Caco-2 (cell line): ENCODE data around the gene UCHL1. TPM values are rescaled to one million over a fixed set of nuclear protein-coding genes. Genes with fewer than 3 reads are reported as not detected.

Source experiments
- BruUV-seq: library from RNA; stranded (reverse); fragments of 400-500 nt; replicated peaks from 2 replicates; lab custom pipeline; 2021; lab: Mats Ljungman, UMichigan
- CTCF ChIA-PET: fragments of 300-600 bp; sonication (Branson Sonifier 250); formaldehyde crosslinking; loops from one replicate; lab custom pipeline; 2022; ENCODE audit warnings: antibody characterized with exemption; lab: Charles Lee
- POLR2A ChIA-PET: fragments of 300-600 bp; sonication (Branson Sonifier 250); formaldehyde crosslinking; loops from one replicate; lab custom pipeline; 2022; ENCODE audit warnings: antibody characterized with exemption; lab: Charles Lee
- DNase-seq, 2 experiments: peaks; one replicate each; pipeline versions ENCODE4 v3.0.0 to v3.0.0-alpha.2; 2020 to 2022
- H3K27me3 ChIP-seq: replicated peaks from 2 replicates; pipeline ENCODE4 v1.6.0; 2011; ENCODE audit warnings: low read length; ENCODE audit not compliant: control insufficient read depth, insufficient read depth
- H3K36me3 ChIP-seq: 2 replicates; pipeline ENCODE4 v1.5.1; 2011; ENCODE audit warnings: low read length; ENCODE audit not compliant: control insufficient read depth, insufficient read depth
- H3K4me1 ChIP-seq: fragments of 250-450 bp; sonication (Bioruptor Pico); 2 replicates; pipeline ENCODE4 v1.5.1; 2020; ENCODE audit warnings: mild to moderate bottlenecking
- H3K4me3 ChIP-seq: 2 replicates; pipeline ENCODE4 v1.5.1; 2011; ENCODE audit warnings: low read depth, mild to moderate bottlenecking, control low read depth, low read length
- H3K9me3 ChIP-seq: fragments of 250-450 bp; sonication (Bioruptor Pico); 2 replicates; pipeline ENCODE4 v1.5.1; 2020; ENCODE audit warnings: mild to moderate bottlenecking, moderate library complexity
- H3K27ac Mint-ChIP-seq: one replicate; pipeline ENCODE4 v1.8.0; 2022; ENCODE audit warnings: mixed read lengths; ENCODE audit not compliant: unreplicated experiment
- H3K27me3 Mint-ChIP-seq: one replicate; pipeline ENCODE4 v1.8.0; 2022; ENCODE audit warnings: mixed read lengths; ENCODE audit not compliant: insufficient read depth, unreplicated experiment
- H3K36me3 Mint-ChIP-seq: one replicate; pipeline ENCODE4 v1.8.0; 2022; ENCODE audit warnings: mild to moderate bottlenecking, mixed read lengths; ENCODE audit not compliant: insufficient read depth, unreplicated experiment
- H3K4me1 Mint-ChIP-seq: one replicate; pipeline ENCODE4 v1.8.0; 2022; ENCODE audit warnings: low read depth, mixed read lengths; ENCODE audit not compliant: unreplicated experiment
- H3K4me3 Mint-ChIP-seq: one replicate; pipeline ENCODE4 v1.8.0; 2022; ENCODE audit warnings: mild to moderate bottlenecking, moderate library complexity, mixed read lengths; ENCODE audit not compliant: unreplicated experiment
- H3K9me3 Mint-ChIP-seq: one replicate; pipeline ENCODE4 v1.8.0; 2022; ENCODE audit warnings: mixed read lengths; ENCODE audit not compliant: unreplicated experiment
- CTCF ChIP-seq, 2 experiments: fragments of 200-600 bp in 1 of 2; IDR thresholded peaks; 1 replicate in 1 of 2; 2 replicates in 1 of 2; pipeline versions ENCODE4 v1.5.1 to v1.8.0; 2011 to 2022; ENCODE audit warnings: antibody characterized with exemption in 1 of 2, control low read depth in 1 of 2, inconsistent platforms in 1 of 2, low read depth in 1 of 2, low read length in 1 of 2, mild to moderate bottlenecking in 1 of 2, moderate library complexity in 1 of 2; ENCODE audit not compliant: insufficient read depth in 1 of 2, severe bottlenecking in 1 of 2, unreplicated experiment in 1 of 2
- intact Hi-C: fragments of 100-400 bp; cut with micrococcal nuclease; formaldehyde crosslinking; loops from one replicate; pipeline ENCODE4 v1.10.0; 2022; ENCODE audit not compliant: unreplicated experiment
- total RNA-seq: library from RNA; stranded (reverse); gene quantifications from 2 replicates; pipeline ENCODE4 v1.2.3, GENCODE V29; 2022

UCHL1 gene
- total RNA-seq, 1 experiment from 2014 or later = 233 TPM

DNA sequence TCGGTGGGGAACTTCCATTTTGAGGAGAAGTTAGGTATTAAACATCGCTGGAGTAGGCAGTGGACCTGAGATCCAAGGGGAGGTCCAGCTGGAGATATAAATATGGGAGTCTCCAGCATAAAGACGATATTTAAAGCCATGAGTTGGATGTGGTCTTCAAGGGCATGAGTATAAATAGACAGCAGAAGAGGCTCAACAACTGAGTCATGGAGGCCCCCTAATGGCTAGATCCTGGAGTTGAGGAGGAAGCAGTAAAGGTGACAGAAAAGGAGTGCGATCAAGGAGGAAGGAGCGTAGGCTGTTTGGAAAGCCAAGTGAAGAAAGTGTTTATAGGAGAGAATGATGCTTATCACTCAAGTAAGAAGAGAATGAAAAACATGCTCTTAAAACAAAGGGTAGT lies 24.3 kb upstream of the UCHL1 start:
- H3K4me3 Mint-ChIP-seq = no peak overlapping the region
- TF ChIP-seq CTCF (IDR thresholded peaks at IDR 0.05; ENCODE audit: insufficient read depth in 1 of 2, low read depth in 1 of 2, low read length in 1 of 2, severe bottlenecking in 1 of 2, unreplicated experiment in 1 of 2) = no peak
- Histone ChIP-seq H3K9me3 (no peaks in the 10 kb centered on the region), H3K36me3 (no peaks in the 10 kb centered on the region), H3K27me3 (no peaks in the 10 kb centered on the region), H3K4me3 (no peak overlapping the region), H3K4me1 (no peaks in the 10 kb centered on the region)
- no TSS peak for BruUV-seq
- no peaks in the 10 kb centered on the region for H3K27me3 Mint-ChIP-seq
- ChIA-PET POLR2A (no interaction called here), CTCF (no interaction called here)
- no peak overlapping the region for H3K27ac Mint-ChIP-seq
- DNase-seq = no peak
- intact Hi-C loops = no loop called here
- no peaks in the 10 kb centered on the region for H3K36me3 Mint-ChIP-seq
- peaks cover 8% of the 10 kb centered on the region for H3K4me1 Mint-ChIP-seq
- H3K9me3 Mint-ChIP-seq = no peaks in the 10 kb centered on the region

GRCh38 chr4:41232856-41233255 lies 23.9 kb upstream of the UCHL1 start:
- H3K9me3 Mint-ChIP-seq = no peaks in the 10 kb centered on the region
- H3K36me3 ChIP-seq = no peaks in the 10 kb centered on the region
- no TSS peak for BruUV-seq
- no peak for DNase-seq
- no peaks in the 10 kb centered on the region for H3K27me3 ChIP-seq
- no peaks in the 10 kb centered on the region for H3K9me3 ChIP-seq
- H3K27ac Mint-ChIP-seq = no peak overlapping the region
- intact Hi-C loops = no loop called here
- H3K4me1 ChIP-seq = no peaks in the 10 kb centered on the region
- TF ChIP-seq CTCF (IDR thresholded peaks at IDR 0.05; ENCODE audit: insufficient read depth in 1 of 2, low read depth in 1 of 2, low read length in 1 of 2, severe bottlenecking in 1 of 2, unreplicated experiment in 1 of 2) = no peak
- POLR2A ChIA-PET = no interaction called here
- H3K4me3 Mint-ChIP-seq = no peak overlapping the region
- CTCF ChIA-PET = no interaction called here
- H3K4me1 Mint-ChIP-seq = peaks cover 8% of the 10 kb centered on the region
- H3K27me3 Mint-ChIP-seq = no peaks in the 10 kb centered on the region
- no peak overlapping the region for H3K4me3 ChIP-seq
- no peaks in the 10 kb centered on the region for H3K36me3 Mint-ChIP-seq

- Mint-ChIP-seq H3K27me3 (no peaks in the 10 kb centered on the region), H3K27ac (no peak overlapping the region), H3K4me1 (peaks cover 8% of the 10 kb centered on the region), H3K36me3 (no peaks in the 10 kb centered on the region), H3K4me3 (no peak overlapping the region), H3K9me3 (no peaks in the 10 kb centered on the region)
- H3K9me3 ChIP-seq = no peaks in the 10 kb centered on the region
- ChIA-PET CTCF (no interaction called here), POLR2A (no interaction called here)
- BruUV-seq = no TSS peak
- no peaks in the 10 kb centered on the region for H3K36me3 ChIP-seq
- TF ChIP-seq CTCF (IDR thresholded peaks at IDR 0.05; ENCODE audit: insufficient read depth in 1 of 2, low read depth in 1 of 2, low read length in 1 of 2, severe bottlenecking in 1 of 2, unreplicated experiment in 1 of 2) = no peak
- H3K4me1 ChIP-seq = no peaks in the 10 kb centered on the region
- H3K4me3 ChIP-seq = no peak overlapping the region
- intact Hi-C loops = no loop called here
- H3K27me3 ChIP-seq = no peaks in the 10 kb centered on the region
- no peak for DNase-seq
These were observed 20.7 kb upstream of the UCHL1 start for GRCh38 chr4:41236032-41236431.
